Ureter (tissue), 1 donor: ENCODE results near the gene ASRGL1. TPM values are rescaled to one million over a fixed set of nuclear protein-coding genes. Genes with fewer than 3 reads are reported as not detected.
"Not testable (repeated sequence)": the region's sequence is repeated elsewhere in the genome, so short reads cannot be mapped to it uniquely, and the experiment has no call there.

ENCODE experiments used
- DNase-seq: peaks from one replicate; pipeline ENCODE4 v3.0.0-alpha.2; 2020; ENCODE audit warnings: low spot score
- total RNA-seq: library from RNA; stranded (reverse); gene quantifications from one replicate; pipeline ENCODE4 v1.2.4, GENCODE V29; 2023
- donor health status: DM: yes; HTN: yes; CAD: no.

Gene ASRGL1
- total RNA-seq: 6.2 TPM

GRCh38 chr11:62337303-62338181 lies at the start of gene ASRGL1:
TSS of gene ASRGL1 (plus strand) at chr11:62337448. CDS start at chr11:62337978, 530 bp downstream.
- DNase-seq: peak; percentile 83

GRCh38 chr11:62295504-62295903 lies 41.7 kb upstream of the ASRGL1 start:
- no peak for DNase-seq

GRCh38 chr11:62298975-62299374 lies 38.3 kb upstream of the ASRGL1 start, which contains the start of gene SCGB1D4:
TSS of gene SCGB1D4 (minus strand) at chr11:62299075. CDS start at chr11:62299010, 65 bp downstream.
- no peak for DNase-seq

- DNase-seq: no peak
Measured at GRCh38 chr11:62306227-62306626, 31.0 kb upstream of the ASRGL1 start.

GRCh38 chr11:62307950-62308349 lies 29.3 kb upstream of the ASRGL1 start:
- no peak for DNase-seq

GRCh38 chr11:62309991-62310390 lies 27.3 kb upstream of the ASRGL1 start:
- DNase-seq: no peak

GRCh38 chr11:62315431-62315830 lies 21.8 kb upstream of the ASRGL1 start:
- DNase-seq: no peak

- DNase-seq: no peak
Measured at GRCh38 chr11:62322524-62322923, 14.7 kb upstream of the ASRGL1 start.

GRCh38 chr11:62324731-62325556 lies 12.3 kb upstream of the ASRGL1 start:
- DNase-seq: no peak

- DNase-seq: not testable (repeated sequence)
Measured at GRCh38 chr11:62325781-62326180, 11.5 kb upstream of the ASRGL1 start.

- DNase-seq: not testable (repeated sequence)
Measured at GRCh38 chr11:62326719-62327118, 10.5 kb upstream of the ASRGL1 start.

GRCh38 chr11:62327541-62327940 lies 9.7 kb upstream of the ASRGL1 start:
- DNase-seq: not testable (repeated sequence)

- DNase-seq: not testable (repeated sequence)
Measured at GRCh38 chr11:62331264-62331663, 6.0 kb upstream of the ASRGL1 start.

GRCh38 chr11:62333768-62334167 lies 3.5 kb upstream of the ASRGL1 start:
- no peak for DNase-seq

GRCh38 chr11:62336949-62337302 lies 322 bp upstream of the ASRGL1 start:
- not testable (repeated sequence) for DNase-seq

- DNase-seq: no peak
Measured at GRCh38 chr11:62338218-62338617, 970 bp downstream of the ASRGL1 start.

GRCh38 chr11:62340269-62340901 lies 3.1 kb downstream of the ASRGL1 start:
- peak; percentile 52 for DNase-seq

GRCh38 chr11:62341588-62341987 lies 4.3 kb downstream of the ASRGL1 start:
- no peak for DNase-seq

- not testable (repeated sequence) for DNase-seq
Measured at GRCh38 chr11:62343646-62344190, 6.5 kb downstream of the ASRGL1 start.

GRCh38 chr11:62344210-62344609 lies 7.0 kb downstream of the ASRGL1 start:
- no peak for DNase-seq

GRCh38 chr11:62345861-62346260 lies 8.6 kb downstream of the ASRGL1 start:
- DNase-seq: no peak
